ENCODE measurements around the gene DND1.
"Not testable (repeated sequence)": the region's sequence is repeated elsewhere in the genome, so short reads cannot be mapped to it uniquely, and the experiment has no call there.

DNA sequence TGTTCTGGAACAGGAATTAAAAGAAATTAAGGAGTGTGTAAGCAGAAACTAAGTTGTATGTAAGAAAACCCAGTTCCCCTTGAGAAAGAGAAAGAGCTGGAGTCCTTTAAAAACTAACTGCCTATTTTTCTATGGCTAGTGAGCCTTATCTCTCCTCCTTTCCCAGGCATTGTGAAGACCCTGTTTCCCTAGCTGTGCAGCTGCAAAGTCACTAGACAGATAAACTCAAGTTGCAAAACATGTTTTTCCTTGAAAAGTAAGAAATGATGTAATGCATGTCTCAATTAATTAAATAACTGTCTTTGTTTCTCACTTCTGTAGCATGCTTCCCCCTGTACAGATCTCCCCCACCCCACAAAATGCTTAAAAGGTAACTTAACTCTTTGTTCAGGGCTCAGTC, 50.3 kb downstream of the DND1 start:
- not testable (repeated sequence) for TF ChIP-seq EZH2 (IDR thresholded peaks at IDR 0.05; ENCODE audit: low read depth, unreplicated experiment); NANOG (IDR thresholded peaks at IDR 0.05; ENCODE audit: borderline replicate concordance); CREB1 (CRISPR knock-in tag; IDR thresholded peaks at IDR 0.05; ENCODE audit: low read depth); ZNF114 (CRISPR knock-in tag; IDR thresholded peaks at IDR 0.05); POLR2AphosphoS5 (IDR thresholded peaks at IDR 0.05; ENCODE audit: low read depth); STAT1 (IDR thresholded peaks at IDR 0.05; ENCODE audit: unreplicated experiment)
- TF ChIP-seq, protein P1, sequence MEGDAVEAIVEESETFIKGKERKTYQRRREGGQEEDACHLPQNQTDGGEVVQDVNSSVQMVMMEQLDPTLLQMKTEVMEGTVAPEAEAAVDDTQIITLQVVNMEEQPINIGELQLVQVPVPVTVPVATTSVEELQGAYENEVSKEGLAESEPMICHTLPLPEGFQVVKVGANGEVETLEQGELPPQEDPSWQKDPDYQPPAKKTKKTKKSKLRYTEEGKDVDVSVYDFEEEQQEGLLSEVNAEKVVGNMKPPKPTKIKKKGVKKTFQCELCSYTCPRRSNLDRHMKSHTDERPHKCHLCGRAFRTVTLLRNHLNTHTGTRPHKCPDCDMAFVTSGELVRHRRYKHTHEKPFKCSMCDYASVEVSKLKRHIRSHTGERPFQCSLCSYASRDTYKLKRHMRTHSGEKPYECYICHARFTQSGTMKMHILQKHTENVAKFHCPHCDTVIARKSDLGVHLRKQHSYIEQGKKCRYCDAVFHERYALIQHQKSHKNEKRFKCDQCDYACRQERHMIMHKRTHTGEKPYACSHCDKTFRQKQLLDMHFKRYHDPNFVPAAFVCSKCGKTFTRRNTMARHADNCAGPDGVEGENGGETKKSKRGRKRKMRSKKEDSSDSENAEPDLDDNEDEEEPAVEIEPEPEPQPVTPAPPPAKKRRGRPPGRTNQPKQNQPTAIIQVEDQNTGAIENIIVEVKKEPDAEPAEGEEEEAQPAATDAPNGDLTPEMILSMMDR (conservative IDR thresholded peaks at IDR 0.05; ENCODE audit: low read depth in 2 of 2): not testable (repeated sequence)
- TF ChIP-seq, protein P2, sequence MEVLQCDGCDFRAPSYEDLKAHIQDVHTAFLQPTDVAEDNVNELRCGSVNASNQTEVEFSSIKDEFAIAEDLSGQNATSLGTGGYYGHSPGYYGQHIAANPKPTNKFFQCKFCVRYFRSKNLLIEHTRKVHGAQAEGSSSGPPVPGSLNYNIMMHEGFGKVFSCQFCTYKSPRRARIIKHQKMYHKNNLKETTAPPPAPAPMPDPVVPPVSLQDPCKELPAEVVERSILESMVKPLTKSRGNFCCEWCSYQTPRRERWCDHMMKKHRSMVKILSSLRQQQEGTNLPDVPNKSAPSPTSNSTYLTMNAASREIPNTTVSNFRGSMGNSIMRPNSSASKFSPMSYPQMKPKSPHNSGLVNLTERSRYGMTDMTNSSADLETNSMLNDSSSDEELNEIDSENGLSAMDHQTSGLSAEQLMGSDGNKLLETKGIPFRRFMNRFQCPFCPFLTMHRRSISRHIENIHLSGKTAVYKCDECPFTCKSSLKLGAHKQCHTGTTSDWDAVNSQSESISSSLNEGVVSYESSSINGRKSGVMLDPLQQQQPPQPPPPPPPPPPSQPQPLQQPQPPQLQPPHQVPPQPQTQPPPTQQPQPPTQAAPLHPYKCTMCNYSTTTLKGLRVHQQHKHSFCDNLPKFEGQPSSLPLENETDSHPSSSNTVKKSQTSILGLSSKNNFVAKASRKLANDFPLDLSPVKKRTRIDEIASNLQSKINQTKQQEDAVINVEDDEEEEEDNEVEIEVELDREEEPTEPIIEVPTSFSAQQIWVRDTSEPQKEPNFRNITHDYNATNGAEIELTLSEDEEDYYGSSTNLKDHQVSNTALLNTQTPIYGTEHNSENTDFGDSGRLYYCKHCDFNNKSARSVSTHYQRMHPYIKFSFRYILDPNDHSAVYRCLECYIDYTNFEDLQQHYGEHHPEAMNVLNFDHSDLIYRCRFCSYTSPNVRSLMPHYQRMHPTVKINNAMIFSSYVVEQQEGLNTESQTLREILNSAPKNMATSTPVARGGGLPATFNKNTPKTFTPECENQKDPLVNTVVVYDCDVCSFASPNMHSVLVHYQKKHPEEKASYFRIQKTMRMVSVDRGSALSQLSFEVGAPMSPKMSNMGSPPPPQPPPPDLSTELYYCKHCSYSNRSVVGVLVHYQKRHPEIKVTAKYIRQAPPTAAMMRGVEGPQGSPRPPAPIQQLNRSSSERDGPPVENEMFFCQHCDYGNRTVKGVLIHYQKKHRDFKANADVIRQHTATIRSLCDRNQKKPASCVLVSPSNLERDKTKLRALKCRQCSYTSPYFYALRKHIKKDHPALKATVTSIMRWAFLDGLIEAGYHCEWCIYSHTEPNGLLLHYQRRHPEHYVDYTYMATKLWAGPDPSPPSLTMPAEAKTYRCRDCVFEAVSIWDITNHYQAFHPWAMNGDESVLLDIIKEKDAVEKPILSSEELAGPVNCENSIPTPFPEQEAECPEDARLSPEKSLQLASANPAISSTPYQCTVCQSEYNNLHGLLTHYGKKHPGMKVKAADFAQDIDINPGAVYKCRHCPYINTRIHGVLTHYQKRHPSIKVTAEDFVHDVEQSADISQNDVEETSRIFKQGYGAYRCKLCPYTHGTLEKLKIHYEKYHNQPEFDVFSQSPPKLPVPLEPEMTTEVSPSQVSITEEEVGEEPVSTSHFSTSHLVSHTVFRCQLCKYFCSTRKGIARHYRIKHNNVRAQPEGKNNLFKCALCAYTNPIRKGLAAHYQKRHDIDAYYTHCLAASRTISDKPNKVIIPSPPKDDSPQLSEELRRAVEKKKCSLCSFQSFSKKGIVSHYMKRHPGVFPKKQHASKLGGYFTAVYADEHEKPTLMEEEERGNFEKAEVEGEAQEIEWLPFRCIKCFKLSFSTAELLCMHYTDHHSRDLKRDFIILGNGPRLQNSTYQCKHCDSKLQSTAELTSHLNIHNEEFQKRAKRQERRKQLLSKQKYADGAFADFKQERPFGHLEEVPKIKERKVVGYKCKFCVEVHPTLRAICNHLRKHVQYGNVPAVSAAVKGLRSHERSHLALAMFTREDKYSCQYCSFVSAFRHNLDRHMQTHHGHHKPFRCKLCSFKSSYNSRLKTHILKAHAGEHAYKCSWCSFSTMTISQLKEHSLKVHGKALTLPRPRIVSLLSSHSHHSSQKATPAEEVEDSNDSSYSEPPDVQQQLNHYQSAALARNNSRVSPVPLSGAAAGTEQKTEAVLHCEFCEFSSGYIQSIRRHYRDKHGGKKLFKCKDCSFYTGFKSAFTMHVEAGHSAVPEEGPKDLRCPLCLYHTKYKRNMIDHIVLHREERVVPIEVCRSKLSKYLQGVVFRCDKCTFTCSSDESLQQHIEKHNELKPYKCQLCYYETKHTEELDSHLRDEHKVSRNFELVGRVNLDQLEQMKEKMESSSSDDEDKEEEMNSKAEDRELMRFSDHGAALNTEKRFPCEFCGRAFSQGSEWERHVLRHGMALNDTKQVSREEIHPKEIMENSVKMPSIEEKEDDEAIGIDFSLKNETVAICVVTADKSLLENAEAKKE (CRISPR knock-in tag; IDR thresholded peaks at IDR 0.05): not testable (repeated sequence)

Data from GM23338 (cell line).